HG03378 (cell line): Measurements from ENCODE around the gene ZNF664.

Experiments
- ATAC-seq: cut with Tn5 transposase; IDR thresholded peaks from one replicate; pipeline ENCODE4 v1.9.1; 2021; ENCODE audit warnings: mild to moderate bottlenecking, moderate library complexity; ENCODE audit not compliant: unreplicated experiment

ZNF664 gene

GRCh38 chr12:124006846-124007713 is 34.1 kb downstream of the ZNF664 start:
- ATAC-seq = no peak

- ATAC-seq = no peak
These were observed 35.0 kb downstream of the ZNF664 start for GRCh38 chr12:124007826-124008570.

GRCh38 chr12:124008595-124008994 is 35.6 kb downstream of the ZNF664 start:
- no peak for ATAC-seq

GRCh38 chr12:124009781-124010180 is 36.8 kb downstream of the ZNF664 start:
- ATAC-seq = no peak

- no peak for ATAC-seq
These were observed 37.7 kb downstream of the ZNF664 start for GRCh38 chr12:124010687-124011086.

GRCh38 chr12:124011435-124012115 is 38.6 kb downstream of the ZNF664 start:
- ATAC-seq = no peak

- ATAC-seq = no peak
These were observed 40.1 kb downstream of the ZNF664 start for GRCh38 chr12:124013073-124013472.

GRCh38 chr12:124015494-124016461 is 42.8 kb downstream of the ZNF664 start:
- ATAC-seq = no peak

GRCh38 chr12:124017064-124017463 is 44.0 kb downstream of the ZNF664 start:
- ATAC-seq = no peak

- ATAC-seq = no peak
These were observed 45.5 kb downstream of the ZNF664 start for GRCh38 chr12:124018539-124018938.

GRCh38 chr12:124019115-124019514 is 46.1 kb downstream of the ZNF664 start:
- ATAC-seq = no peak

- no peak for ATAC-seq
These were observed 47.5 kb downstream of the ZNF664 start for GRCh38 chr12:124020514-124020949.

GRCh38 chr12:124021007-124021406 is 48.0 kb downstream of the ZNF664 start:
- no peak for ATAC-seq

- no peak for ATAC-seq
These were observed 49.1 kb downstream of the ZNF664 start for GRCh38 chr12:124022161-124022560.

- ATAC-seq = no peak
These were observed 51.3 kb downstream of the ZNF664 start for GRCh38 chr12:124024263-124024678.

GRCh38 chr12:124024776-124025175 is 51.8 kb downstream of the ZNF664 start:
- ATAC-seq = no peak

- ATAC-seq = no peak
These were observed 52.6 kb downstream of the ZNF664 start for GRCh38 chr12:124025661-124026060.

- ATAC-seq = no peak
These were observed 54.0 kb downstream of the ZNF664 start for GRCh38 chr12:124026755-124027745.
